OCI-LY1 (cell line): Measurements from ENCODE around the gene LGALS13.

Experiments used
- EZH2 ChIP-seq: fragments of 200-600 bp; sonication (generic), shearing (Covaris generic); IDR thresholded peaks from 2 replicates; pipeline ENCODE4 v1.8.0; 2017; ENCODE audit warnings: borderline replicate concordance, mixed run types, mild to moderate bottlenecking, antibody characterized with exemption, low read length, moderate library complexity, mixed read lengths
- TF ChIP-seq, protein P1 (sequence below): fragments of 200-600 bp; sonication (generic), shearing (Covaris generic); IDR thresholded peaks from 2 replicates; pipeline ENCODE4 v1.5.1; 2017; ENCODE audit warnings: mild to moderate bottlenecking, antibody characterized with exemption, low read length, moderate library complexity, mixed read lengths

GRCh38 chr19:39558624-39559117, 43.7 kb upstream of the LGALS13 start:
- TF ChIP-seq, protein P1, sequence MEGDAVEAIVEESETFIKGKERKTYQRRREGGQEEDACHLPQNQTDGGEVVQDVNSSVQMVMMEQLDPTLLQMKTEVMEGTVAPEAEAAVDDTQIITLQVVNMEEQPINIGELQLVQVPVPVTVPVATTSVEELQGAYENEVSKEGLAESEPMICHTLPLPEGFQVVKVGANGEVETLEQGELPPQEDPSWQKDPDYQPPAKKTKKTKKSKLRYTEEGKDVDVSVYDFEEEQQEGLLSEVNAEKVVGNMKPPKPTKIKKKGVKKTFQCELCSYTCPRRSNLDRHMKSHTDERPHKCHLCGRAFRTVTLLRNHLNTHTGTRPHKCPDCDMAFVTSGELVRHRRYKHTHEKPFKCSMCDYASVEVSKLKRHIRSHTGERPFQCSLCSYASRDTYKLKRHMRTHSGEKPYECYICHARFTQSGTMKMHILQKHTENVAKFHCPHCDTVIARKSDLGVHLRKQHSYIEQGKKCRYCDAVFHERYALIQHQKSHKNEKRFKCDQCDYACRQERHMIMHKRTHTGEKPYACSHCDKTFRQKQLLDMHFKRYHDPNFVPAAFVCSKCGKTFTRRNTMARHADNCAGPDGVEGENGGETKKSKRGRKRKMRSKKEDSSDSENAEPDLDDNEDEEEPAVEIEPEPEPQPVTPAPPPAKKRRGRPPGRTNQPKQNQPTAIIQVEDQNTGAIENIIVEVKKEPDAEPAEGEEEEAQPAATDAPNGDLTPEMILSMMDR, result no peak
- no peak for TF ChIP-seq EZH2
